SU-DHL-6 (cell line): Measurements from ENCODE around the gene DIRAS2.

Source experiments
- EZH2phosphoT487 ChIP-seq: fragments of 200-600 bp; sonication (generic), shearing (Covaris generic); conservative IDR thresholded peaks from 2 replicates; pipeline ENCODE4 v1.6.1; 2018; ENCODE audit warnings: mild to moderate bottlenecking, antibody characterized with exemption, low read length, moderate library complexity, mixed read lengths
- TF ChIP-seq, protein P1 (sequence below): fragments of 200-600 bp; sonication (generic); IDR thresholded peaks from one replicate; pipeline ENCODE4 v1.5.1; 2017; ENCODE audit warnings: antibody characterized with exemption, mild to moderate bottlenecking, low read length, moderate library complexity; ENCODE audit not compliant: insufficient read depth, poor library complexity, severe bottlenecking

DNA sequence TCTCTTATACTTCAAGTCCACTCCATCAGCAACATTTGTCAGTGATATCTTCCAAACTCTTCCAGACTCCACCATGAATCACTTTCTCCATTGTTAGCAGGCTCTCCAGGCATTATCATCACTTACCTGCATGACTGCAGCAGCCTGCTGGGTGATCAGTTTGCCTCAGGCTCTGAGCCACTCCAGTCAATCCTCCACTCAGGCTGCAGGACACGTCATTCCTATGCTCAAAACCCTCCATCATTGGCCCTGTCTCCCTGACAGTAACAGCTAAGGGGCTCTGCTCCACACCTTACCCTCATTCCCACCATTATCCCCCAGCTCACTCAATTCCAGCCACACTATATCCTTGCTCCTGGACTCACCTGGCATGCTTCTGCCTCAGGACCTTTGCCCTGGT, 10.7 kb downstream of the DIRAS2 start:
- TF ChIP-seq, protein P1, sequence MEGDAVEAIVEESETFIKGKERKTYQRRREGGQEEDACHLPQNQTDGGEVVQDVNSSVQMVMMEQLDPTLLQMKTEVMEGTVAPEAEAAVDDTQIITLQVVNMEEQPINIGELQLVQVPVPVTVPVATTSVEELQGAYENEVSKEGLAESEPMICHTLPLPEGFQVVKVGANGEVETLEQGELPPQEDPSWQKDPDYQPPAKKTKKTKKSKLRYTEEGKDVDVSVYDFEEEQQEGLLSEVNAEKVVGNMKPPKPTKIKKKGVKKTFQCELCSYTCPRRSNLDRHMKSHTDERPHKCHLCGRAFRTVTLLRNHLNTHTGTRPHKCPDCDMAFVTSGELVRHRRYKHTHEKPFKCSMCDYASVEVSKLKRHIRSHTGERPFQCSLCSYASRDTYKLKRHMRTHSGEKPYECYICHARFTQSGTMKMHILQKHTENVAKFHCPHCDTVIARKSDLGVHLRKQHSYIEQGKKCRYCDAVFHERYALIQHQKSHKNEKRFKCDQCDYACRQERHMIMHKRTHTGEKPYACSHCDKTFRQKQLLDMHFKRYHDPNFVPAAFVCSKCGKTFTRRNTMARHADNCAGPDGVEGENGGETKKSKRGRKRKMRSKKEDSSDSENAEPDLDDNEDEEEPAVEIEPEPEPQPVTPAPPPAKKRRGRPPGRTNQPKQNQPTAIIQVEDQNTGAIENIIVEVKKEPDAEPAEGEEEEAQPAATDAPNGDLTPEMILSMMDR: no peak
- no peak for TF ChIP-seq EZH2phosphoT487
